ENCODE data around the gene MRPS5.
"Not testable (repeated sequence)": the region's sequence is repeated elsewhere in the genome, so short reads cannot be mapped to it uniquely, and the experiment has no call there.

Gene MRPS5
- 10.8 to 18.9 (median 17.9) reads per million in 3 experiments for total RNA-seq

DNA sequence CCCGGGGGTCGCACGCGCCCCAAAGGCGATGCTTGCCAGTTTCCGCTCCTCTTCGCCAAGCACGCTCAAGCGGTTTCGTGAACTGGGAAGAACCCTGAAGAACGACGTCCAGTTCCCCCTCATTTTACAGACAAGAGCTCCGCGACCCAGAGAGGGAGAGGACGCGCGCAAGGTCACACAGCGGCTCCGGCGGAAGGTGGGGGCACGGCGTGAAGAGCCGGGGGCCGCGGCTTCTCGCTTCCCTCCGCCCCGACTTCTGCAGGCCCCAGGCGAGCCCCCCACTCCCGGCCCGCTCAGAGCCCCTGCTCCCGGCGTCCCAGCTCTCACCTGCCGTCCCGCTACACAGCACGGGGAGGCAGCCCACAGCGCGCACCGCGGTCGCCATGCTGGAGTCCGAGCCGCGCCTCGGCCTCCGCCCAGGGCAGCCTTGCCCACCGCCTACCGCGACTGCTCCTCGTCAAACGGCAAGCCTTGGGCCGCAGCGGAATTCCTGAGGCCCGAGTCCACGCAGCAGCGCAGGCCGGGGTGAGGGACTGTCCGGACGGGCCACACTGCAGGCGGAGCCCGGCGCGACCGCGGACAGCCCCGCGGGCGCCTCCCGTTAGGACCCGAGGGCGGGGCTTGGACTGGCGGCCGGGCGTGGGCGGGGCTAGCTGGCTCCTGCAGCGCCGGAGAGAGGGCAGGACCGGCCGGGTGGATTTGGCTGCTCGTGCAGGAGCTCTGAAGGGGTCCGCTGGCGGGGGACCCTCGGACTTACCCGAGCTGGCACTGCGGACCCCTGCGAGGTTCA is at the start of gene MRPS5:
TSS of gene MRPS5 (minus strand) at position 402 of the 790 bp plus-strand sequence. CDS start at position 385, 17 bp downstream.
- peak; percentile 73 for DNase-seq

DNA sequence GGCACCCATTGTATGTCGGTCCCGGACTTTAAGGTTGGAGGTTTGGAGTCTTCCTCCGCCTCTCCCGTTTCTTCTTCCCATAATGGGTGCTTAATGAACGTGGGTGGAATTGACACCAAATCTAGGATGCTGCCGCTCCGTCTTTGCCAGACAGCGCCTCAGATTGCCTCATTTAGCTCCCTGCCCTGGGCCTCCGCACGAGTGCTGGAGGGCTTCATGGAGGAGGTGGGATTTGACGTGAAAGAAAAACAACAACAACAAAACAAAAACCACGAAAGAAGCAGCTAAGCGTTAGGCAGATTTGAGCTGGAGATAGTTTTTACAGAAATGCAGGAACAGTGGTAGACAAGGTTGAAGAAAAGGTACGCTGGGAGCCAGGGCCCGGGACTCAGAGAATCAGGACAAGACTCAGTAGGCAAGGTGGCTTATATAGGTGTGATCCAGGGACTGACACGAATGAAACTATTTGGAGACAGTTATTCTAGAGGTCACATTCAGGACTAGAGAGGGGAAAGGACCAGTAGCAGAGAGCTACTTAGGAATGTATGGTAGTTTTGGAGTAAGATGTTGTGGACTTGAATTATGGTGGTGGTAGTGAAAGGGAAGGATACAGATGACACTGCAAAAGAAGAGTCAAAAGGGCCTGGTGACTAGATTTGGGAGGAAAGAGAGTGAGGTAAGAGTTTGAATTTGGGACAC is 44.6 kb upstream of the MRPS5 start:
- no peak for DNase-seq

DNA sequence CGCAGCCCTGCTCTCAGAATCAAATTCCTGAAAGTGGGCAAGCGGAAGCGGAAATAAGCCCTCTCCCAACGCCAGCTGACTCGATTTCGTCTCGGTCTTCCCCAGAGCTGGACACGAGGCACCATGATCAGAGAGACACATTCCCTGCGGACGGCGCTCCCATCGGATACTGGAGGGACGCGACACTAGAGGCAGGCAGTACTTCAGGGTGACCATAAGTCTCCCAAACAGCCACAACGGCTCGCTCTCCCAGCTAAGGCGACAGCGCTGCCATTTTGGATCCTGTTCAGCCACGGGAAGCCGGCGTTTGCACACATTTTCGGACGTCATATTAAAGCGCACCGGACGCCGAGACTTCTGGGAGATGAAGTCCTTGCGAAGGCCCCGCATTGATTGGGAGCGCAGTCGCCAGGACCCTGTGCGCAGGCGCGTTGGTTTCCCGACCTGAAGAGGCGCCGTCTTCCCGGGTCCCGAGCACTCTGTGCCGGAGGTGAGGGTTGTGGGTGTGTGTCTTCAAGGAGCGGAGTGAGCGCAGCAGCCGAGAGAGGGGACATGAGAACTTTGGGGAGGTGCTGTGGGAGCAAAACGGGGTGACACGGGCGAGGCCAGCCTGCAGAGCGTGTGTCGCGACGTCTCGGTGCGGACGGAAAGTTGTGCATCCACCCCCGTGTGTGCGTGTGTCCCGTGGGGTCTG is 43.9 kb upstream of the MRPS5 start, which contains the start of gene ZNF2:
TSS of gene ZNF2 (plus strand) at position 439 of the 694 bp plus-strand sequence. CDS start 10,418 bp downstream, outside the sequence.
- DNase-seq: peak; percentile 96

DNA sequence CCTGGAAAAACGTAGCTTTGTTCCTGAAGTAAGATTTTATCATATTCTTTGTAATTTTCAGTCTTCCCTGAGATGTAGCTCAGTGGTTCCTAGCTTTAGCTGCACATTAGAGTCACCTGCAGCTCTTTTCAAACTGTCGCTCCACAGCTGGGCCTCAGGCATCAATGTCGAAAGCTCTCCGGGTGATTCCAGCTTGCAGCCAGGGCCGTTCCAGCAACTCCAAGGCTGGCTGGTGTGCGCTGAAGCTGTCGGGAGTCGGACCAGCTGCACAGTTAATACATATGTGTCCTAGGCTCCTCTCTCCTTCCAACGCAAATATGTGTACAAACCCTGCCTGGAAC is 43.4 kb upstream of the MRPS5 start:
- DNase-seq: no peak

DNA sequence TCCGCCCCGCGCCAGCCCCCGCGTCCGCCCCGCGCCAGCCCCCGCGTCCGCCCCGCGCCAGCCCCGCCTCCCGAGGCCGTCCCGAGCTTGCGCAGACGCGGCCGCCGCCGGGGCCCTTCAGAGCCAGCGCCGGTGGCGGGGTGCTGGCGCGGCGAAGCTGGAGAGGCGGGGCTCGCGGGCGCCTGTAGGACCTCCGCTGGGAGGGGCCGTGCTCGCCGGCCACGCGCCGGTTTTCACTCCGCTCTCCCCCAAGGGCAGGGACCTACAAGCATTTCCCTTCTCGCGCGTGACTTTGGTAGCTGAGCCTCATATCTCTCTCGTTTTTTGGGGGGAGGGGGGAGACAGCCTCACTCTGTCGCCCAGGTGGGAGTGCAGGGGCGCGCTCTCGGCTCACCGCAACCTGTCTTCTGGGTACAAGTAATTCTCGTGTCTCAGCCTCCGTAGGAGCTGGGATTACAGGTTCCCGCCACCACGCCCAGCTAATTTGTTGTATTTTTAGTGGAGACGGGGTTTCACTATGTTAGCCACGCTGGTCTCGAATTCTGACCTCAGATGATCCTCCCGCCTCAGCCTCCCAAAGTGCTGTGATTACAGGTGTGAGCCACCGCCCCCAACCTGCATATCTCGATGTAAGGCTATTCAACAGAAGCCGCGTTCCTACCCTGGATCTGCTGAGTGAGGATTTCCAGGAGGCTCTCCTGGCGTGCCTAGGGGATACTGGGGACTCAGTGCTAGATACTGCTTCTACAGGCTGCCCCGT is 38.3 kb upstream of the MRPS5 start, which contains the start of gene ZNF514:
TSS of gene ZNF514 (minus strand) at position 159 of the 760 bp plus-strand sequence. CDS start 6,595 bp downstream, outside the sequence.
- peak; percentile 74 for DNase-seq

DNA sequence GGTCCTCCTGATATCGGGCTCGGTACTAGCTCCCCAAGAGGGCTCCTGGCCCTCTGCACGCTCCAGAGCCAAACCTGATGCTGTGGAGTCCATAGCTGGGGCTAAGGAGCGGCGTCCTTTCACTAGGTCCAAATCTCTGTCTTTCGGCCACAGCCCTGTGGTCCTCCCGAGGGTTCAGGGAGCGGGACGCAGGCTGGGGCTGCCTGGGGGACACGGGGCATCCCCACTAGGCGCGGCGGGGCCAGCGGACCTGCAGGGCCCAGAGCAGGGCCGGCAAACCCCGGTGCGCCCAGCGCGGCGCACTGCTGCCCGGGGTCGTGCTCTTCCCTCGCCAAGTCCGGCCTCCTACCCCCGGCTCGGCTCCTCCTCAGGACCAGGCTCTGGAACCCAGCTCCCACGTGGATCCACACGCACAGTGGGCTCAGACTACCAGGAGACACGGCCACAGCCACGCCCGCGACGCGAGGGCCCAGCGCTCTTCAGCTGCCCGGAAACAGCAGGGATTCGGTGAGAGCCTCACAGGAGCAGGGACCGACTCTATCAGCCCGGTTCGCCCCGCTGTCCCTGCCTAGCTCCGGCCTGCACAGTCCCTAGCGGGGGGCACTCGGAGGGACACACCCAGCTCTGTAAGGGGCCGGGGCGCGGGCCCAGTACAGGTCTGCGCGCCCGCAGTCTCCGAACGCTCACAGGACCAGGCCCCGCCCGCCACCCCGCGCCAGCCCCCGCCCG is 37.4 kb upstream of the MRPS5 start:
- DNase-seq: no peak

DNA sequence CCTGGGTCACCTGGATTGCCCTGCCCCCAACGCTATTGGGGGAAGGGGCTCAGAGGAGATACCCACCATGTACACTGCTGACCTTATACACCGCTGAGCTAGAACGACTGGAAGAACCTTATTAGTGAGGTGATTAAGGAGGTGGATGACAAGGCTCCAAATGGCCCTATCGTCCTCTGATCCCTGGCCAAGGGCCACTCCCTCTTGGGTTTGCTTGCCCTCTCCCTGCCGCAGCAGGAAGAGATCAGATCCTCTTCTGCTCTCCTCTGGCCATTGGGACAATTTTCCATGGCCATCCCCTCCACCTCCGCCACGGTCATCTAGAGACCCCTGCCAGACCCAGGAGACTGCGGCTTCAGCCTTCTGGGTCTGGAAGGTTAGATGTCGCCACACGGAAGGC is 36.8 kb upstream of the MRPS5 start:
- DNase-seq: no peak

DNA sequence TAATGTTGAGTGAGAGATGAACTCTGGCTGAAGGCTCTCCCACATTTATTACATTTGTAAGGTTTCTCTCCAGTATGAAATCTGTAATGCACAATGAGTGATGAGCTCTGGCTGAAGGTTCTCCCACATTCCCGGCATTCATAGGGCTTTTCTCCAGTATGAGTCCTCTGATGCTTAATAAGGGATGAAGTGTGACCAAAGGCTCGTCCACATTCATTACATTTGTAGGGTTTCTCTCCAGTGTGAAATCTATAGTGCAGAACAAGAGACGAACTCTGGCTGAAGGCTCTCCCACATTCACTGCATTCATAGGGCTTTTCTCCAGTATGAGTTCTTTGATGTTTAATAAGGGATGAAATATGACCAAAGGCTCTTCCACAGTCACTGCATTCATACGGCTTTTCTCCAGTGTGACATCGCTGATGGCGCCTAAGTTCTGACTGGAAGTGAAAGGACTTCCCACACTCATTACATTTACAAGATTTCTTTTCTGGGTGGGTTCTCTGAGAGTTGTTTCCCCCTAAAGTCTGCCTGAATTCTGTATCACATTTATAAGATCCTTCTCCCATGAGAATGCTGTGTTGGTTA is 27.9 kb upstream of the MRPS5 start:
- no peak for DNase-seq

DNA sequence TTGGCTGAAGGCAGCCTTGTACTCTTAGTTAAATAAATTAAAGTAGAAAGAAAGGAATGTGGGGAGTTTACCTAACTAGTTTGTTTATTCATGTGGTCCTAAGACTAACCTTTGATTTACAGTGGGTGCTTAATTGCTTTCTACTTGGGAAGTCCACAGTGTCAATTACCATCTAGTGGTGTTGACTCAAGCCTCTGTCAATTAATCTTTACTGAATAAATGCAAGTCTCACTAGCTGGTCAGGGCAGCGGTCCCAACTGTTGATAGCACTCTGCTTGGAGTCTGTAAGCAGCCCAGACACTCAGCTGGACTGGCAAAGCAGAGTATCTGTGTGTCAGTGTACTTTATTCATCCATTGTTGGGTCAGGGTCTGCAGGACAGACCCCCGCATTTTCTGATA is 22.2 kb upstream of the MRPS5 start:
- DNase-seq: no peak

DNA sequence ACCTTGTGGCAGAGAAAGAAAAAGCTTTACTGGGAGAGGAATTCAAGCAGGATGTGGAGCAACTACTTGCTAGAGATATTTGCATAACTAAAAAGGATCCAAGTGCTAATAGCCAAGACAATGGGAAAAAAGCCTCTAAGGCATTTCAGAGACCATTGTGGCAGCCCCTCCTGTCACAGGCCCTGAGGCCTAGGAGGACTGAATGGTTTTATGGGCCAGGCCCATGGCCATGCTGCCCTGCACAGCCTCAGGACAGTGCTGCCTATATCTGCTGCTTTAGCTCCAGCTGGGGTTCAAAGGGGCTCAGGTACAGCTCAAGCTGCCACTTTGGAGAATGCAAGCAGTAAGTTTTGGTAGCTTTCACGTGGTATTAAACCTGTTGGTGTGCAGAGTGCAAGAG is 17.1 kb upstream of the MRPS5 start:
- no peak for DNase-seq

DNA sequence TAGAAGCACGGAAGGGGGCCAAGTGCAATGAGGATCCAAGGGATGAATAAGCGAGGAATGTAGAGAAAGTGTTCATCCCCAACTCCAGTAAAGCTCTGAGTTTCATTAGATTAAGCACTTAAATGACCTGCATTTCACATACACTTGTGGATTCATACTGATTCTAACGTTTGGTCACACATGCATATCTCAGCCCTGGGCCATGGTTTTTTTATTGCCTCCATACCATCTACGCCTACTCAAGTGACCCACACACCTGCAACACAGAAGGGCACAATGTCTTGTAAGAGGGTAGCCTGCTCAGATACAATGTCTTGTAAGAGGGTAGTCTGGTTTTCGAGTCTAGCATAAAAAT is 566 bp upstream of the MRPS5 start:
- DNase-seq: no peak

DNA sequence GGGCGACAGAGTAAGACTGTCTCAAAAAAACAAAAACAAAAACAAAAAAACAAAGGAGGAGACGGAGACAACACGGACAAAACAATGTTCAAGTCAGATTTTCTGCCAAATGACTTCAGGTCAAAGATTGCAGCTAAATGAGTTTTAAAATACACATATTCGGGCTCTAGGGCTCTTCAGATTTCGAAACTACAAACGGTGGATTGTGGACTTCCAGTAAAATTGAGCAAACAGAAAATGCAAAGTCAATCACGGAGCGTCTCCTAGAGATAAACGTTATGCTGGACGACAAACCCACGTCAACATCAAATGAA is 558 bp downstream of the MRPS5 start:
- DNase-seq: no peak

DNA sequence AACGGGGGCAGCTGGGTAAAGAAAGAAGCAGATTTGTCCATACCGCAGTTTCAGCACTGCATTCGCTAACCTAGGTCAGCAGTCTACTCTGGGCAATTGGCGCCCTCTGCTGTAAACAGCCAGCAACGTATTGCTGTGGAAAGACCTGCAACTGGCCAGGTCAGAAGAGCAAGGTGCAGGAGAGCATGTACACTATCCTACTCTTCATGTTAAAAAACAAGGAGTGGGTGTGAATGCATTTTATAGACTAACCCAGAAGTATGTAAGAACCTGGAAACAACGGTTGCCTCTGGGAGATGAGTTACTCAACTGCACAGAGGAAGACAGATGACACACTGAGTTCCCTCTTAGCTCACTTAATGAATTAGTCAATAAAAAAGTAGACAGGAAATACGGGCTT is 6.2 kb downstream of the MRPS5 start:
- DNase-seq: peak; percentile 67

DNA sequence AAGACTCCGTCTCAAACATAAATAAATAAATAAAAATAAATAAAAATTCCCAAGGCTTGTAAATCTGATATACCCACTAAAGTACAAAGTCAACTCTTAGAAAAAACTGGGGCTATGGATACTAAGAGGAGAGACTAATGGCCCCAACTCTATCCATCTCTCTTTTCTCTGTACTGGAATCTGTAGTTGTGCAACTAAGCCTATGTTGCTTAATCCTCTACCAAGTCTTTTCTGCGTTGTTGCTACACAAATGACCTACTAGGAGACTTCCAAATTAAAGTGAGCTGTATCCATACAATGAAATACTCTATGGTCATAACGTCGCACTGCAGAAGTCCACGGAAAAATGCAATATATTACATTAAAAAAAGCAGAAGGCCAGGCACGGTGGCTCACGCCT is 8.1 kb downstream of the MRPS5 start:
- DNase-seq: no peak

DNA sequence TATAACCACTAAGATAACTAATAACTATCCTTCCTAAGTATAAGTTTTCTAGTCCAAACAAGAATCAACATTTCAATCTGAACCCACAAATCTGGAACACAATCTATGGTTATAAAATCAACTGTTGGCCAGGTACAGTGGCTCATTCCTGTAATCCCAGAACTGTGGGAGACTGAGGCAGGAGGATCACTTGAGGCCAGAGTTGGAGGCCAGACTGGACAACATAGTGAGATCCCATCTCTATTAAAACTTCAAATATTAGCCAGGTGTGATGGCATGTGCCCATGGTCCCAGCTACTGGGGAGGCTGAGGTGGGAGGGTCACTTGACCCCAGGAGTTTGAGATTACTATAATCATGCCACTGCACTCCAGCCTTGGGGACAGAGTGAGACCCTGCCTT is 11.2 kb downstream of the MRPS5 start:
- DNase-seq: no peak

DNA sequence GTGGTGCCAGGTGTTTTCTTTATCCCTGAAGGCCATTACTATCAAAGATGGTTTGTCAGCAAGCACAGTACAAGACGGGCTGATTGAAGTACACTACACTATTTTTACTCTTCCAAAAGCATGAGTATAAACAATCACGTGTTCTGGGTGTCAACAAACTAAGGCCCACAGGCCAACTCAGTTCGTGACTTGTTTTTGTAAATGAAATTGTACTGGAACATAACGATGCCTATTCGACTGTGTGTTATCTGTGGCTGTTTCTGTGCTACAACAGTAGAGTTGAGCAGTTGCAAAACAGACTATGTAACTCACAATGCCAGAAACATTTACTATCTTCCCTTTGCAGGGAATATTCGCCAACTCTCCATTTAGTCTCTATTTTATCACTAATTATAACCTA is 12.3 kb downstream of the MRPS5 start:
- no peak for DNase-seq

DNA sequence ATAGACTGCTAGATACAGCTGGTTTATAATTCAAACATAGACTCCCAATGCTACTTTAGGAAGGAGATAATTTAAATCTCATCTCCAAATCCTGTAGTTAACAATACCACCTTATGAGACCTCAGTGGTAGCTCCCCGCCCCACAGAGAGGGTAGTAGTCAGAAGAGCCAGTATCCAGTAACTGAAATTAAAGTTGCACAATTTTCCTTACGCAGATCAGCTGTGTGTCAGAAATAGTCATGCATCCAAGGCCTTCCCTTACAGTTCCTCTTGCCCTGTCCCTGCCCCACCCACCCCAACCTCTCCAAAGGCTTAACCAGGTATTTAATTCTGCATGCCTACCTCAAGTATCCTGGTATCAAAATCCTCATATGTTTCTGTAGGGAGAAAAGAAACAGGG is 15.5 kb downstream of the MRPS5 start:
- DNase-seq: no peak

DNA sequence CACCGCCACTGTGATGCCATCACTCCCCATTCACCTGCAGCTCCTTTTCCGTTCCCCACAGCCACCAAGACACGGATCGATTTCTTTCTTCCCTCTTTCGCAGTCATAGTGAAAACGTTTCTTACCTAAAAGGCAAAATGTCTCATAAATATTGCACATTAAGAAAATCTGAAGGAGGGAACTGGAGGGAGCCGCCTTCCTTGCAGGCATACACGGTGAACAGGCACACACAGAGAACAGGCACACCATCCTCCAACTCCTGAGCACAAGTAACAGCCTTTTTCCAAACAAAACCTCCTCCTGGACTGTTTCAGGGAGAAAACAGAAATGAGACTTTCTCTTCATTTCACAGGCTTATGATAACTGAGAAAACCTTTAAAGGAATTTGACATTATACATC is 17.0 kb downstream of the MRPS5 start:
- no peak for DNase-seq

DNA sequence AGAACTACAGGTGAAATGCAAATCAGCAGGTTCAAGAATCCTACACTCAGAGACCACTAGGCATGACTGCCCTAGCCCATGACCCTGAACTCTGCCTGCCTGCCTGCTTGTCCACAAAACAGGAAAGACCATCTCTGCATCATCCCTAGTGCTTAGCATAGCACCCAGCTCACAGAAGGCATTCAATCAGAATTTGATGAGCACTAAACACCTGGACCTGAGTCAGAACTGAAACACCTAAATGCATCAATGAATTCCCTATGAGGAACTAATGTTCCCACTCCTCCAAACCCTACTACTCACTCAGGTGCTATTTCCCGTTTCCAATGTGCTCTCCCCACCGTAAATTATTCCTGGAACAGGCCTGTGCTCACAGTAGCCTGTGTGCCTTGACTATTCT is 21.7 kb downstream of the MRPS5 start:
- no peak for DNase-seq

DNA sequence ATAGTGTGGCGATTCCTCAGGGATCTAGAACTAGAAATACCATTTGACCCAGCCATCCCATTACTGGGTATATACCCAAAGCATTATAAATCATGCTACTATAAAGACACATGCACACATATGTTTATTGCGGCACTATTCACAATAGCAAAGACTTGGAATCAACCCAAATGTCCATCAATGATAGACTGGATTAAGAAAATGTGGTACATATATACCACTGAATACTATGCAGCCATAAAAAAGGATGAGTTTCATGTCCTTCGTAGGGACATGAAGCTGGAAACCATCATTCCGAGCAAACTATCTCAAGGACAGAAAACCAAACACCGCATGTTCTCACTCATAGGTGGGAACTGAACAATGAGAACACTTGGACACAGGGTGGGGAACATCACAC is 23.3 kb downstream of the MRPS5 start:
- DNase-seq: not testable (repeated sequence)

DNA sequence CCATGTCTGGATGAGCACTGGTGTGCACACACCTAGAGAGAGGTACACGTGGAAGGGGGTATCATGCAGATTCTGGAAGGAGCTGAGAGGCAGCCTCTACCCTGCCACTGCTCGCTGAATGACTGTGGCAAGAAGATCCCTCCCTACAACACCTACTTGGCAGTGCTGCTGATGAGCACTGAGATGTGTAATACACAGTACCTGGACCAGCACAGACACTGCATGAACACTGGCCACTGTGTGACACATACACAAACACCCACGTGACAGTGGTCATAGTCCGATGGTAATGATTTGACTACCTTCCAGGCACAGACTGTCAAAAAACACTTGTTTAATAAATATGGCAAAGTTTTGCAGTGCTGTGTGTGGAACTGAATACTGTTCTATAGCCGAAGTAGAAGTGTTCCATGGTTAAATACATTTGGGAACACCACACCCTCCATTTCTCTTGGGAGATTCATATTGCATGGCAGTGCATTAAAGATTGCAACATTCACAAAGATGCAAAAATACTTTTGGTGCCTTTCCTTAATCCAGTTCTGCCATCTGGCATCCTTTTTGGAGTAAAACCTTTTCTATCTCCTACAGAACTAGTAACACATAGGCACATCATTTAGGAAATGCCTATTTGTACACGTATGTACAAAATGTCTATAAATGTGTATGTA is 29.6 kb downstream of the MRPS5 start:
- DNase-seq: no peak

Measured in central memory CD4-positive, alpha-beta T cell (primary cell).